ENCODE data around the gene PER2. TPM values are rescaled to one million over a fixed set of nuclear protein-coding genes. Genes with fewer than 3 reads are reported as not detected.

Gene PER2
- total and polyA plus RNA-seq, 7 experiments from 2014 or later, result 7.0 to 28.6 (median 13.5) TPM

GRCh38 chr2:238288650-238289573 lies 502 bp upstream of the PER2 start:
- ChIA-PET CTCF (interaction anchor here (0.6 kb wide), 1 partner anchor 321 kb away, joined by 3 read pairs; no protein-coding TSS in a partner anchor), POLR2A (interaction anchor here (0.7 to 2.3 kb wide), 9 partner anchors 11 to 243 kb away, joined by 3 to 9 read pairs (median 3); partner anchors contain the start of gene HES6)
- H3K9me3 ChIP-seq (ENCODE audit: control insufficient read depth in 2 of 3, low read length in 3 of 3), result no peaks in the 10 kb centered on the region
- DNase-seq (peak; percentile 96 to 99 (median 98)), ATAC-seq (peak; percentile 93)
- H3K36me3 ChIP-seq (ENCODE audit: control insufficient read depth in 2 of 3, insufficient read depth in 3 of 3, low read length in 3 of 3), result no peaks in the 10 kb centered on the region
- no peaks in the 10 kb centered on the region for H3K36me3 Mint-ChIP-seq
- H3K4me1 ChIP-seq (ENCODE audit: control insufficient read depth in 2 of 2, insufficient read depth in 2 of 2, low read length in 2 of 2), result peaks cover 16 to 23% of the 10 kb centered on the region in 2 donors
- no peaks in the 10 kb centered on the region for H3K9me3 Mint-ChIP-seq
- peak overlapping the region; percentile 73 for H3K4me3 ChIP-seq (ENCODE audit: low read length)
- intact Hi-C loops (cut with micrococcal nuclease), result loop anchor here (1.0 to 10.0 kb wide), 13 partner anchors 31 to 1736 kb away; partner anchors contain the start of genes COPS8 (in 2 of the 2), ILKAP (in 2 of the 2), TRAF3IP1 (in 2 of the 2) and ASB1 (in 1 of the 2)
- H3K4me1 Mint-ChIP-seq, result peaks cover 26 to 56% (median 40%) of the 10 kb centered on the region in 7 donors
- H3K4me3 Mint-ChIP-seq, result peak overlapping the region; percentile 84 to 97 (median 93)
- peak overlapping the region; percentile 80 for H3K27ac ChIP-seq (ENCODE audit: low read depth, low read length)
- peaks cover 0 to 2% (median 0%) of the 10 kb centered on the region in 5 donors for H3K27me3 Mint-ChIP-seq
- peak overlapping the region; percentile 93 to 98 (median 97) for H3K27ac Mint-ChIP-seq
- H3K27me3 ChIP-seq (ENCODE audit: control insufficient read depth in 2 of 2, insufficient read depth in 2 of 2, low read length in 2 of 2), result no peaks in the 10 kb centered on the region

- ATAC-seq (no peak), DNase-seq (no peak)
- Mint-ChIP-seq H3K36me3 (no peaks in the 10 kb centered on the region), H3K27me3 (peaks cover 0 to 2% (median 0%) of the 10 kb centered on the region in 5 donors), H3K4me3 (peak overlapping the region; percentile 71 to 96 (median 85)), H3K4me1 (peaks cover 33 to 74% (median 56%) of the 10 kb centered on the region in 7 donors), H3K27ac (peak overlapping the region in 8 of 9 donors; percentile 68 to 98 (median 86)), H3K9me3 (peaks cover 0 to 2% (median 0%) of the 10 kb centered on the region in 11 donors)
- no peaks in the 10 kb centered on the region for H3K27me3 ChIP-seq (ENCODE audit: control insufficient read depth in 2 of 2, insufficient read depth in 2 of 2, low read length in 2 of 2)
- POLR2A ChIA-PET, result interaction anchor here (1.1 to 2.3 kb wide), 3 partner anchors 35 to 319 kb away, joined by 3 to 9 read pairs (median 4); no protein-coding TSS in a partner anchor
- no peaks in the 10 kb centered on the region for H3K36me3 ChIP-seq (ENCODE audit: control insufficient read depth in 2 of 3, insufficient read depth in 3 of 3, low read length in 3 of 3)
- CTCF ChIA-PET, result interaction anchor here (0.8 kb wide), 1 partner anchor 24 kb away, joined by 3 read pairs; no protein-coding TSS in a partner anchor
- intact Hi-C loops (cut with micrococcal nuclease), result loop anchor here (5.0 to 10.0 kb wide), 3 partner anchors 320 to 1738 kb away; partner anchors contain the start of genes NDUFA10 (in 1 of the 2) and UBE2F (in 1 of the 2)
- peak overlapping the region; percentile 80 for H3K27ac ChIP-seq (ENCODE audit: low read depth, low read length)
- H3K4me1 ChIP-seq (ENCODE audit: control insufficient read depth in 2 of 2, insufficient read depth in 2 of 2, low read length in 2 of 2), result peaks cover 16 to 23% of the 10 kb centered on the region in 2 donors
- no peaks in the 10 kb centered on the region for H3K9me3 ChIP-seq (ENCODE audit: control insufficient read depth in 2 of 3, low read length in 3 of 3)
- peak overlapping the region; percentile 93 for H3K4me3 ChIP-seq (ENCODE audit: low read length)
Observed at GRCh38 chr2:238286987-238287736, 1.2 kb downstream of the PER2 start.

GRCh38 chr2:238286551-238286950 lies 1.9 kb downstream of the PER2 start:
- Mint-ChIP-seq H3K9me3 (peaks cover 0 to 2% (median 0%) of the 10 kb centered on the region in 11 donors), H3K27ac (peak overlapping the region in 7 of 9 donors; percentile 16 to 98 (median 68)), H3K36me3 (no peaks in the 10 kb centered on the region), H3K27me3 (peaks cover 0 to 2% (median 0%) of the 10 kb centered on the region in 5 donors), H3K4me1 (peaks cover 33 to 79% (median 58%) of the 10 kb centered on the region in 7 donors), H3K4me3 (peak overlapping the region in 8 of 10 donors; percentile 8 to 96 (median 86))
- DNase-seq (no peak), ATAC-seq (no peak)
- Histone ChIP-seq H3K4me3 (ENCODE audit: low read length) (no peak overlapping the region), H3K27ac (ENCODE audit: low read depth, low read length) (no peak overlapping the region), H3K9me3 (ENCODE audit: control insufficient read depth in 2 of 3, low read length in 3 of 3) (no peaks in the 10 kb centered on the region), H3K27me3 (ENCODE audit: control insufficient read depth in 2 of 2, insufficient read depth in 2 of 2, low read length in 2 of 2) (no peaks in the 10 kb centered on the region), H3K4me1 (ENCODE audit: control insufficient read depth in 2 of 2, insufficient read depth in 2 of 2, low read length in 2 of 2) (peaks cover 16 to 23% of the 10 kb centered on the region in 2 donors), H3K36me3 (ENCODE audit: control insufficient read depth in 2 of 3, insufficient read depth in 3 of 3, low read length in 3 of 3) (no peaks in the 10 kb centered on the region)
- ChIA-PET CTCF (no interaction called here), POLR2A (no interaction called here)
- intact Hi-C loops (cut with micrococcal nuclease), result loop anchor here (5.0 to 10.0 kb wide), 3 partner anchors 319 to 1738 kb away; partner anchors contain the start of genes NDUFA10 (in 1 of the 2) and UBE2F (in 1 of the 2)

GRCh38 chr2:238286095-238286494 lies 2.3 kb downstream of the PER2 start:
- ChIA-PET POLR2A (no interaction called here), CTCF (no interaction called here)
- Mint-ChIP-seq H3K36me3 (no peaks in the 10 kb centered on the region), H3K4me1 (peaks cover 33 to 81% (median 58%) of the 10 kb centered on the region in 7 donors), H3K4me3 (peak overlapping the region in 5 of 10 donors; percentile 3 to 96 (median 84)), H3K27me3 (peaks cover 0 to 2% (median 0%) of the 10 kb centered on the region in 5 donors), H3K9me3 (peaks cover 0 to 2% (median 0%) of the 10 kb centered on the region in 11 donors), H3K27ac (peak overlapping the region in 5 of 9 donors; percentile 6 to 98 (median 65))
- no peaks in the 10 kb centered on the region for H3K9me3 ChIP-seq (ENCODE audit: control insufficient read depth in 2 of 3, low read length in 3 of 3)
- intact Hi-C loops (cut with micrococcal nuclease), result loop anchor here (5.0 to 10.0 kb wide), 3 partner anchors 319 to 1739 kb away; partner anchors contain the start of genes NDUFA10 (in 1 of the 2) and UBE2F (in 1 of the 2)
- DNase-seq (no peak), ATAC-seq (no peak)
- H3K4me1 ChIP-seq (ENCODE audit: control insufficient read depth in 2 of 2, insufficient read depth in 2 of 2, low read length in 2 of 2), result peaks cover 16 to 23% of the 10 kb centered on the region in 2 donors
- no peaks in the 10 kb centered on the region for H3K36me3 ChIP-seq (ENCODE audit: control insufficient read depth in 2 of 3, insufficient read depth in 3 of 3, low read length in 3 of 3)
- H3K27me3 ChIP-seq (ENCODE audit: control insufficient read depth in 2 of 2, insufficient read depth in 2 of 2, low read length in 2 of 2), result no peaks in the 10 kb centered on the region
- H3K4me3 ChIP-seq (ENCODE audit: low read length), result no peak overlapping the region
- no peak overlapping the region for H3K27ac ChIP-seq (ENCODE audit: low read depth, low read length)

GRCh38 chr2:238285653-238286082 lies 2.7 kb downstream of the PER2 start:
- H3K27ac ChIP-seq (ENCODE audit: low read depth, low read length), result no peak overlapping the region
- ATAC-seq, result no peak
- no peak overlapping the region for H3K4me3 ChIP-seq (ENCODE audit: low read length)
- H3K9me3 Mint-ChIP-seq, result peaks cover 0 to 2% (median 0%) of the 10 kb centered on the region in 11 donors
- H3K4me1 Mint-ChIP-seq, result peaks cover 33 to 80% (median 59%) of the 10 kb centered on the region in 7 donors
- DNase-seq, result no peak
- peaks cover 16 to 23% of the 10 kb centered on the region in 2 donors for H3K4me1 ChIP-seq (ENCODE audit: control insufficient read depth in 2 of 2, insufficient read depth in 2 of 2, low read length in 2 of 2)
- H3K27me3 ChIP-seq (ENCODE audit: control insufficient read depth in 2 of 2, insufficient read depth in 2 of 2, low read length in 2 of 2), result no peaks in the 10 kb centered on the region
- peak overlapping the region in 1 of 9 donors; percentile 10 for H3K27ac Mint-ChIP-seq
- no peaks in the 10 kb centered on the region for H3K9me3 ChIP-seq (ENCODE audit: control insufficient read depth in 2 of 3, low read length in 3 of 3)
- intact Hi-C loops (cut with micrococcal nuclease), result loop anchor here (5.0 to 10.0 kb wide), 3 partner anchors 318 to 1739 kb away; partner anchors contain the start of genes NDUFA10 (in 1 of the 2) and UBE2F (in 1 of the 2)
- H3K4me3 Mint-ChIP-seq, result peak overlapping the region in 2 of 10 donors; percentile 17 to 65
- H3K36me3 ChIP-seq (ENCODE audit: control insufficient read depth in 2 of 3, insufficient read depth in 3 of 3, low read length in 3 of 3), result no peaks in the 10 kb centered on the region
- ChIA-PET CTCF (no interaction called here), POLR2A (no interaction called here)
- peaks cover 0 to 2% (median 0%) of the 10 kb centered on the region in 5 donors for H3K27me3 Mint-ChIP-seq
- no peaks in the 10 kb centered on the region for H3K36me3 Mint-ChIP-seq
